ENCODE results near the gene LRRC25. TPM values are rescaled to one million over a fixed set of nuclear protein-coding genes. Genes with fewer than 3 reads are reported as not detected.

The LRRC25 gene
- total RNA-seq, 4 donors from 2014 or later, result 0.34 to 4.2 (median 2.3) TPM

DNA sequence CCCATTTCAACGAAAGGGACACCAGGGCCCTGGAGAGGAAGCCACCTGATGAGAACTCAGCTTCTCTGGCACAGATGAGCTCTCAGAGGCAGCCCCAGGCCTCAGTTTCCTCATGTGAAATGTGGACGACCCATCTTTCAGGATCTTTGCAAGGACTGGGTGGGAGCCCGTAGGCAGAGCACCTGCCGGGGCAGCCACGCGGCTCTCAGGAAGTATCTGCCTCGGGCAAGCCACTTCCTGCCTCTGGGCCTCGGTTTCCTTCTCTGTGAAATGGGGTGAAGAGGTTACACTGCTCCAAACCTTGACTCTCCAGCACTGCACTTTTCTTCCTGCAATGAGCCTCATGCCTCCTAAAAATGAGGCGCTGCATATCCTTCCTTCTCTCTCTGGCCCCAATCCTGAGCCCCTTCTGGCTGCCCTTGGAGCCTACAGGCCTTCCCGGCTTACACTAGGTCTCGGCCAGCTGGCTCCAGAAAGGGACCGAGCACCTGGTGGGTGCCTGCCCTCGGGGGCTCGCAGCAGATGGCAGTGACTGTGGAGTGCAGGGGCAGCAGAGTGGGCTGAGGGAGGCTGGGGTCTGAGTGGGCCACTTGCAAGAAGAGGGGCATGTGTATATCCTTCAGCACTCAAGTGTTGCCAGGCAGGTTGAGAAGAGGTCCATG, 25.2 kb upstream of the LRRC25 start:
- Histone ChIP-seq H3K36me3 (no peaks in the 10 kb centered on the region), H3K27ac (no peak overlapping the region)

DNA sequence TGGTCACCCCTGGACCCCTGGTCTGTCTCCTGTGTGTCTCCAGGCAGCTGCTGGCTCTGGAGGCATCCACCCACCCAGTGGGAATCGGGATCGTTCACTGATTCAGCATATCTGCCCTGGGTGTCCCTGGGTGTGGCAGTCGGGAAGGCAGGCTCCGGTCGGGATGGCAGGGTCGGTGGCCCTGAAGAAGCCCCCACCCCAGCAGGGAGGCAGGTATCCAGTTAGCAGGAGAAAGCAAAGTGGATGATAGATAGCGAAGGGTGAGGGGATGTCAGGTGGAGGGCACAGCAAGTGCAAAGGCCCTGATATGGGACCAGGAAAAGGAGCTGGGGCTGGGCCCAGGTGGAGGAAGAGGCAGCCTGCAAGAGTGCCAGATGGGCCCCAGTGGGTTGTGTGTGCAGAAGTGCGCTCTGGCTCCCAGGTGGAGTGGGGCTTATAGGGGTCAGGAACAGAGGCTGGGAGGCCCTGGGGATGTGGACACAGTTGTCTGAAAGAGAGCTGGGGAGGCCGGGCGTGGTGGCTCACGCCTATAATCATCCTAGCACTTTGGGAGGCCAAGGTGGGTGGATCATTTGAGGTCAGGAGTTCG, 24.0 kb upstream of the LRRC25 start:
- peaks cover 20 to 23% (median 20%) of the 10 kb centered on the region in 3 donors for H3K27me3 ChIP-seq
- DNase-seq, result no peak
- ATAC-seq, result no peak
- no peak overlapping the region for H3K4me3 ChIP-seq
- H3K27ac ChIP-seq, result peak overlapping the region in 2 of 4 donors; percentile 84 to 92
- no peaks in the 10 kb centered on the region for H3K9me3 ChIP-seq
- TF ChIP-seq, protein P1, sequence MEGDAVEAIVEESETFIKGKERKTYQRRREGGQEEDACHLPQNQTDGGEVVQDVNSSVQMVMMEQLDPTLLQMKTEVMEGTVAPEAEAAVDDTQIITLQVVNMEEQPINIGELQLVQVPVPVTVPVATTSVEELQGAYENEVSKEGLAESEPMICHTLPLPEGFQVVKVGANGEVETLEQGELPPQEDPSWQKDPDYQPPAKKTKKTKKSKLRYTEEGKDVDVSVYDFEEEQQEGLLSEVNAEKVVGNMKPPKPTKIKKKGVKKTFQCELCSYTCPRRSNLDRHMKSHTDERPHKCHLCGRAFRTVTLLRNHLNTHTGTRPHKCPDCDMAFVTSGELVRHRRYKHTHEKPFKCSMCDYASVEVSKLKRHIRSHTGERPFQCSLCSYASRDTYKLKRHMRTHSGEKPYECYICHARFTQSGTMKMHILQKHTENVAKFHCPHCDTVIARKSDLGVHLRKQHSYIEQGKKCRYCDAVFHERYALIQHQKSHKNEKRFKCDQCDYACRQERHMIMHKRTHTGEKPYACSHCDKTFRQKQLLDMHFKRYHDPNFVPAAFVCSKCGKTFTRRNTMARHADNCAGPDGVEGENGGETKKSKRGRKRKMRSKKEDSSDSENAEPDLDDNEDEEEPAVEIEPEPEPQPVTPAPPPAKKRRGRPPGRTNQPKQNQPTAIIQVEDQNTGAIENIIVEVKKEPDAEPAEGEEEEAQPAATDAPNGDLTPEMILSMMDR (IDR thresholded peaks at IDR 0.05 in 4 of 5, conservative IDR thresholded peaks at IDR 0.05 in 1 of 5), result no peak
- TF ChIP-seq POLR2A (IDR thresholded peaks at IDR 0.05), result no peak
- in situ Hi-C loops (cut with MboI; ENCODE audit: low sequenced_read_pairs in 4 of 4), result loop anchor here in 2 of 4 donors (25.0 kb wide), 1 partner anchor 159 kb away; the partner anchor contains the start of gene IQCN (in 2 of the 2)
- H3K4me1 ChIP-seq, result peaks cover 25 to 72% of the 10 kb centered on the region in 2 donors
- no peaks in the 10 kb centered on the region for H3K36me3 ChIP-seq
- intact Hi-C loops (cut with DNase I; ENCODE audit: low total_unique reads), result no loop called here

More for the DNA sequence above, 25.2 kb upstream of the LRRC25 start:
- Histone ChIP-seq H3K4me1 (peaks cover 28 to 62% of the 10 kb centered on the region in 2 donors), H3K9me3 (no peaks in the 10 kb centered on the region), H3K4me3 (no peak overlapping the region), H3K27me3 (peaks cover 8 to 11% (median 9%) of the 10 kb centered on the region in 3 donors)
- in situ Hi-C loops (cut with MboI; ENCODE audit: low sequenced_read_pairs in 4 of 4) (loop anchor here in 2 of 4 donors (25.0 kb wide), 1 partner anchor 160 kb away; the partner anchor contains the start of gene IQCN (in 2 of the 2)), intact Hi-C loops (cut with DNase I; ENCODE audit: low total_unique reads) (no loop called here)
- no peak for TF ChIP-seq POLR2A (IDR thresholded peaks at IDR 0.05)
- TF ChIP-seq, protein P1 (IDR thresholded peaks at IDR 0.05 in 4 of 5, conservative IDR thresholded peaks at IDR 0.05 in 1 of 5), result no peak
- DNase-seq, result no peak
- ATAC-seq, result no peak

DNA sequence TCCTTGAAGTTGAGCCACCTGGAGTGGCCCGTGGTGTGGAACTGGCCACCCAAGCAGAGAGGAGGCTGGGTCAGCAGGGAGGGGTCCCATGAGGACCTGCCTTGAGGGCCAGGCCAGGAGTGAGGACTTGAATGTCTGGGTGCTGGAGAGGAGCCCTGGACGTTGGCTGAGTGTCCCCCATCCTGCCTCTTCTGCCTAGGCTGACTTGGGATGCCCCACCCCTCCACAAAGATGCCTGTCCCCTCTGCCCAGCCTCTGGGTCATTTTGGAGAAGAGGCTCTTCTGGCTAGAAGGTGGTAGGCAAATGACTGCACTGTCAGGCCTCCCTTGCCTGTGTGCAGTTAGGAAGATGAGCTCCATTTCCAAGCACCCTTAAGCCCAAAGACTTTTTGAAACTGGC, 23.5 kb upstream of the LRRC25 start:
- H3K27ac ChIP-seq, result peak overlapping the region; percentile 58 to 92 (median 84)
- H3K4me1 ChIP-seq, result peaks cover 22 to 70% of the 10 kb centered on the region in 2 donors
- ATAC-seq (no peak), DNase-seq (no peak)
- in situ Hi-C loops (cut with MboI; ENCODE audit: low sequenced_read_pairs in 4 of 4), result loop anchor here in 2 of 4 donors (25.0 kb wide), 1 partner anchor 159 kb away; the partner anchor contains the start of gene IQCN (in 2 of the 2)
- peak overlapping the region in 1 of 4 donors; percentile 62 for H3K4me3 ChIP-seq
- H3K36me3 ChIP-seq, result no peaks in the 10 kb centered on the region
- TF ChIP-seq, protein P1 (IDR thresholded peaks at IDR 0.05 in 4 of 5, conservative IDR thresholded peaks at IDR 0.05 in 1 of 5), result no peak
- TF ChIP-seq POLR2A (IDR thresholded peaks at IDR 0.05), result no peak
- H3K27me3 ChIP-seq, result peaks cover 20 to 26% (median 21%) of the 10 kb centered on the region in 3 donors
- H3K9me3 ChIP-seq, result no peaks in the 10 kb centered on the region
- intact Hi-C loops (cut with DNase I; ENCODE audit: low total_unique reads), result no loop called here

DNA sequence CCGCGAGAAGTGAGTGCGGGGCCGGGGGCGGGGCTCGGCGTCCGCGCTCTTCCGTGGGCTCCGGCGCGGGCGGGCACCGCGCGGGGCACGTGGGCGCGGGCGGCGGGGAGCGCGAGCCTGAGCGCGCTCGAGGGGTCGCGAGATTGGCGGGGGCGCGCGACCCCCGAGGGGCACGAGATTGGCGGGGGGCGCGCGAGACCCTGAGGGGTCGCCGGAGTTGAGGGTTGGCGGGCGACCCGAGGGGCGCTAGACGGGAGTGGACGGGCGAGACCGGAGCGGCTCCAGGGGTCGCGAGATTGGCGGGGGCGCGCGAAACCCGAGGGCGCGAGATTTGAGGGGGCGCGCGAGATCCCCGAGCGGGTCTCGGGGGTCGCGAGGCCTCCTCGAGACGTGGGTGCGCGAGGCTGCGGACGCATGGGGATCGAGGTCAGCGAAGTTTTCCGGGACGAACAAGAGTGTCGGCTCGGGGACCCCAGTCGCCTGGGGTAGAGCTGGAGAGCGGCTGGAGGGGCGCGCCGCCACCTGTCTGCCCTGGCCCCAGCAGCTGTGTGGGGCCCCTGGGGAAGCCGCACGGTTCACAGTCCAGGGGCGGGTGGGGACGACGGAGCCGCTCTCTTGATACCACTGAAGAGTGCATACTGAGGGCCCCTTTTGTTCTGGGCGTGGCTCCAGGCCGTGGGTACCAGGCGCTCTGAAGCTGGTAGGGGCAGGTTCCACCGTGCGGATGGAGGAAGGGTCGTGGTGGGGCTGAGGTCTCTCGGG, 22.5 kb upstream of the LRRC25 start:
- Histone ChIP-seq H3K36me3 (no peaks in the 10 kb centered on the region), H3K9me3 (no peaks in the 10 kb centered on the region), H3K4me3 (peak overlapping the region; percentile 57 to 69 (median 62)), H3K4me1 (peaks cover 18 to 65% of the 10 kb centered on the region in 2 donors), H3K27ac (peak overlapping the region; percentile 58 to 92 (median 84)), H3K27me3 (peaks cover 20 to 26% (median 21%) of the 10 kb centered on the region in 3 donors)
- ATAC-seq (no peak), DNase-seq (no peak)
- in situ Hi-C loops (cut with MboI; ENCODE audit: low sequenced_read_pairs in 4 of 4), result loop anchor here in 2 of 4 donors (25.0 kb wide), 1 partner anchor 158 kb away; the partner anchor contains the start of gene IQCN (in 2 of the 2)
- TF ChIP-seq, protein P1 (IDR thresholded peaks at IDR 0.05 in 4 of 5, conservative IDR thresholded peaks at IDR 0.05 in 1 of 5), result no peak
- TF ChIP-seq POLR2A (IDR thresholded peaks at IDR 0.05), result no peak
- intact Hi-C loops (cut with DNase I; ENCODE audit: low total_unique reads), result loop anchor here (10.0 kb wide), 1 partner anchor 215 kb away; the partner anchor contains the start of gene RAB3A
